ENCODE results near the gene SSBP3.

DNA sequence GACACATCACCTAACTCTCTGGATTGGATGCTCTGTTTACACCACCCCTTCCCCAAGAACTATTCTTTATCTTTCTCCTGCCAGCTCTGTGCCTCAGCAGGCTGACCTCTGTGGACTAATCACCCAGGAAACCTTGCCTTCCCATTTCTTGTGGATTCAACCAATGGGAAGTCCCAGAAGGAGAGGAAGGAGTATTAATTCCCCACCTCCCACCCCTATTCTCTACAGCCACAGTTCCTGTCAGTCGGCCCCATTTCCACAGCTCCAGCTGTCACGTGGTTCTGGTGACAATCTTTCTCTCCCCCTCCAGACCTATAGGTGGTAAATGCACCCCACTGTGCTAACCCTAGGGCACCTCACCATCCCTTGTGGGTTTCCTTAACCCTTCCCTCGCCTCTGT lies 46.8 kb upstream of the SSBP3 start:
- TF ChIP-seq, protein P1, sequence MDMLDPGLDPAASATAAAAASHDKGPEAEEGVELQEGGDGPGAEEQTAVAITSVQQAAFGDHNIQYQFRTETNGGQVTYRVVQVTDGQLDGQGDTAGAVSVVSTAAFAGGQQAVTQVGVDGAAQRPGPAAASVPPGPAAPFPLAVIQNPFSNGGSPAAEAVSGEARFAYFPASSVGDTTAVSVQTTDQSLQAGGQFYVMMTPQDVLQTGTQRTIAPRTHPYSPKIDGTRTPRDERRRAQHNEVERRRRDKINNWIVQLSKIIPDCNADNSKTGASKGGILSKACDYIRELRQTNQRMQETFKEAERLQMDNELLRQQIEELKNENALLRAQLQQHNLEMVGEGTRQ (CRISPR knock-in tag; IDR thresholded peaks at IDR 0.05), result no peak
- TF ChIP-seq CREB1 (CRISPR knock-in tag; IDR thresholded peaks at IDR 0.05) (no peak), FOXJ3 (CRISPR knock-in tag; IDR thresholded peaks at IDR 0.05; ENCODE audit: borderline replicate concordance) (no peak), NFE2L1 (CRISPR knock-in tag; IDR thresholded peaks at IDR 0.05) (no peak), ZNF416 (CRISPR knock-in tag; IDR thresholded peaks at IDR 0.05) (no peak)
- TF ChIP-seq, protein P2, sequence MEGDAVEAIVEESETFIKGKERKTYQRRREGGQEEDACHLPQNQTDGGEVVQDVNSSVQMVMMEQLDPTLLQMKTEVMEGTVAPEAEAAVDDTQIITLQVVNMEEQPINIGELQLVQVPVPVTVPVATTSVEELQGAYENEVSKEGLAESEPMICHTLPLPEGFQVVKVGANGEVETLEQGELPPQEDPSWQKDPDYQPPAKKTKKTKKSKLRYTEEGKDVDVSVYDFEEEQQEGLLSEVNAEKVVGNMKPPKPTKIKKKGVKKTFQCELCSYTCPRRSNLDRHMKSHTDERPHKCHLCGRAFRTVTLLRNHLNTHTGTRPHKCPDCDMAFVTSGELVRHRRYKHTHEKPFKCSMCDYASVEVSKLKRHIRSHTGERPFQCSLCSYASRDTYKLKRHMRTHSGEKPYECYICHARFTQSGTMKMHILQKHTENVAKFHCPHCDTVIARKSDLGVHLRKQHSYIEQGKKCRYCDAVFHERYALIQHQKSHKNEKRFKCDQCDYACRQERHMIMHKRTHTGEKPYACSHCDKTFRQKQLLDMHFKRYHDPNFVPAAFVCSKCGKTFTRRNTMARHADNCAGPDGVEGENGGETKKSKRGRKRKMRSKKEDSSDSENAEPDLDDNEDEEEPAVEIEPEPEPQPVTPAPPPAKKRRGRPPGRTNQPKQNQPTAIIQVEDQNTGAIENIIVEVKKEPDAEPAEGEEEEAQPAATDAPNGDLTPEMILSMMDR (IDR thresholded peaks at IDR 0.05), result no peak

Data from WTC11 (cell line).